SU-DHL-6 (cell line): Measurements from ENCODE around the gene RAB3C.

Experiments
- H2AFZ ChIP-seq: fragments of 200-600 bp; sonication (generic); 2 replicates; pipeline ENCODE4 v1.6.1; 2014; ENCODE audit warnings: low read depth, mild to moderate bottlenecking, moderate library complexity, mixed read lengths, antibody characterized with exemption, low read length; ENCODE audit not compliant: severe bottlenecking
- H3F3A ChIP-seq: fragments of 200-600 bp; shearing (Covaris generic); 2 replicates; pipeline ENCODE4 v1.6.0; 2016; ENCODE audit warnings: antibody characterized with exemption, mild to moderate bottlenecking; ENCODE audit not compliant: insufficient read depth
- H3K27ac ChIP-seq: fragments of 200-600 bp; sonication (generic); 2 replicates; pipeline ENCODE4 v1.5.1; 2016; ENCODE audit warnings: low read depth, mild to moderate bottlenecking, low read length, moderate library complexity, mixed read lengths
- H3K27me3 ChIP-seq: fragments of 200-600 bp; sonication (generic), shearing (Covaris generic); 2 replicates; pipeline ENCODE4 v1.6.0; 2014; ENCODE audit warnings: mild to moderate bottlenecking, low read length
- H3K36me3 ChIP-seq: fragments of 200-600 bp; sonication (generic); 2 replicates; pipeline ENCODE4 v1.6.1; 2014; ENCODE audit warnings: mild to moderate bottlenecking, low read length, mixed read lengths
- H3K4me2 ChIP-seq: fragments of 300-600, 200-600 bp; shearing (Covaris generic), sonication (generic); 2 replicates; pipeline ENCODE4 v1.6.0; 2014; ENCODE audit warnings: low read length, low read depth, mild to moderate bottlenecking; ENCODE audit not compliant: poor library complexity, severe bottlenecking
- H3K4me3 ChIP-seq: fragments of 200-600 bp; sonication (generic); 2 replicates; pipeline ENCODE4 v1.5.1; 2014; ENCODE audit warnings: antibody characterized with exemption, low read length, mild to moderate bottlenecking, mixed read lengths; ENCODE audit not compliant: insufficient read depth, poor library complexity, severe bottlenecking
- H3K79me2 ChIP-seq: fragments of 200-600 bp; sonication (generic); 2 replicates; pipeline ENCODE4 v1.6.1; 2014; ENCODE audit warnings: mild to moderate bottlenecking, low read length, moderate library complexity; ENCODE audit not compliant: insufficient read depth
- H3K9ac ChIP-seq: fragments of 200-600 bp; sonication (generic); 2 replicates; pipeline ENCODE4 v1.7.0; 2014; ENCODE audit warnings: mild to moderate bottlenecking, low read length
- H3K9me2 ChIP-seq: fragments of 200-600 bp; sonication (generic); replicated peaks from 2 replicates; pipeline ENCODE4 v1.6.1; 2014; ENCODE audit warnings: low read length; ENCODE audit not compliant: insufficient read depth
- H3K9me3 ChIP-seq: fragments of 200-600 bp; sonication (generic); 2 replicates; pipeline ENCODE4 v1.6.1; 2014; ENCODE audit warnings: low read length, mixed read lengths; ENCODE audit not compliant: insufficient read depth
- H4K20me1 ChIP-seq: fragments of 200-600 bp; sonication (generic); 2 replicates; pipeline ENCODE4 v1.6.1; 2014; ENCODE audit warnings: low read depth, mild to moderate bottlenecking, antibody characterized with exemption, low read length, moderate library complexity, mixed read lengths
- EZH2phosphoT487 ChIP-seq: fragments of 200-600 bp; sonication (generic), shearing (Covaris generic); conservative IDR thresholded peaks from 2 replicates; pipeline ENCODE4 v1.6.1; 2018; ENCODE audit warnings: mild to moderate bottlenecking, antibody characterized with exemption, low read length, moderate library complexity, mixed read lengths
- TF ChIP-seq, protein P1 (sequence below): fragments of 200-600 bp; sonication (generic); IDR thresholded peaks from one replicate; pipeline ENCODE4 v1.5.1; 2017; ENCODE audit warnings: antibody characterized with exemption, mild to moderate bottlenecking, low read length, moderate library complexity; ENCODE audit not compliant: insufficient read depth, poor library complexity, severe bottlenecking

The RAB3C gene

DNA sequence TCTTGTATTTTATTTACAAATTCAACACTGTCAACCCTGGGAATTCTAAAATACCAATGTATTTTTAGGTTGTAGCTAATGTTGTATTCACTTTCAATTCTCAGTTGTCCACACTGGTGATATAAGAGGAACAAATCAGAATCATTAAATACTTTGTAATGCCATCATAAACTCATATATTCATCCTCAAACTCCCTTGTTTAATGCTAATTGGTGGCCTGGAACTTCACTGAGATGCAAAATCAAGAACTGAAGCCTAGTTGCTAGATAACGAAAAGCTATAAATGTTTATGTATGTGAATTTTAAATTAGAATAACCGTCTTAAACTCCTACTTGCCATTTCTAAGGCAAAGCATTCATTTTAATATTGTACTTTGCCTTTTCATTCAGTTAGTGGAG lies 274.7 kb downstream of the RAB3C start:
- Histone ChIP-seq H3K9me3 (no peaks in the 10 kb centered on the region), H3K27me3 (no peaks in the 10 kb centered on the region), H3K9me2 (no peaks in the 10 kb centered on the region), H3F3A (no peaks in the 10 kb centered on the region), H3K79me2 (no peaks in the 10 kb centered on the region), H4K20me1 (no peaks in the 10 kb centered on the region), H3K4me3 (no peak overlapping the region), H3K9ac (no peak overlapping the region), H3K27ac (no peak overlapping the region), H2AFZ (no peak overlapping the region), H3K36me3 (no peaks in the 10 kb centered on the region), H3K4me2 (no peak overlapping the region)
- TF ChIP-seq, protein P1, sequence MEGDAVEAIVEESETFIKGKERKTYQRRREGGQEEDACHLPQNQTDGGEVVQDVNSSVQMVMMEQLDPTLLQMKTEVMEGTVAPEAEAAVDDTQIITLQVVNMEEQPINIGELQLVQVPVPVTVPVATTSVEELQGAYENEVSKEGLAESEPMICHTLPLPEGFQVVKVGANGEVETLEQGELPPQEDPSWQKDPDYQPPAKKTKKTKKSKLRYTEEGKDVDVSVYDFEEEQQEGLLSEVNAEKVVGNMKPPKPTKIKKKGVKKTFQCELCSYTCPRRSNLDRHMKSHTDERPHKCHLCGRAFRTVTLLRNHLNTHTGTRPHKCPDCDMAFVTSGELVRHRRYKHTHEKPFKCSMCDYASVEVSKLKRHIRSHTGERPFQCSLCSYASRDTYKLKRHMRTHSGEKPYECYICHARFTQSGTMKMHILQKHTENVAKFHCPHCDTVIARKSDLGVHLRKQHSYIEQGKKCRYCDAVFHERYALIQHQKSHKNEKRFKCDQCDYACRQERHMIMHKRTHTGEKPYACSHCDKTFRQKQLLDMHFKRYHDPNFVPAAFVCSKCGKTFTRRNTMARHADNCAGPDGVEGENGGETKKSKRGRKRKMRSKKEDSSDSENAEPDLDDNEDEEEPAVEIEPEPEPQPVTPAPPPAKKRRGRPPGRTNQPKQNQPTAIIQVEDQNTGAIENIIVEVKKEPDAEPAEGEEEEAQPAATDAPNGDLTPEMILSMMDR, result no peak
- no peak for TF ChIP-seq EZH2phosphoT487

GRCh38 chr5:58860680-58861079 lies 277.8 kb downstream of the RAB3C start:
- Histone ChIP-seq H3K36me3 (no peaks in the 10 kb centered on the region), H3K9me3 (no peaks in the 10 kb centered on the region), H3F3A (no peaks in the 10 kb centered on the region), H3K9me2 (no peaks in the 10 kb centered on the region), H3K79me2 (no peaks in the 10 kb centered on the region), H3K9ac (no peak overlapping the region), H3K4me2 (no peak overlapping the region), H2AFZ (no peak overlapping the region), H3K27me3 (no peaks in the 10 kb centered on the region), H3K4me3 (no peak overlapping the region), H3K27ac (no peak overlapping the region), H4K20me1 (no peaks in the 10 kb centered on the region)
- TF ChIP-seq, protein P1, result no peak
- no peak for TF ChIP-seq EZH2phosphoT487

GRCh38 chr5:58868931-58869330 lies 286.1 kb downstream of the RAB3C start:
- H3K27me3 ChIP-seq, result no peaks in the 10 kb centered on the region
- no peaks in the 10 kb centered on the region for H3K36me3 ChIP-seq
- TF ChIP-seq, protein P1, result no peak
- TF ChIP-seq EZH2phosphoT487, result no peak
- no peaks in the 10 kb centered on the region for H3K79me2 ChIP-seq
- no peaks in the 10 kb centered on the region for H3K9me3 ChIP-seq
- H2AFZ ChIP-seq, result no peak overlapping the region
- H3K27ac ChIP-seq, result no peak overlapping the region
- H3K4me3 ChIP-seq, result no peak overlapping the region
- no peak overlapping the region for H3K4me2 ChIP-seq
- H3K9ac ChIP-seq, result no peak overlapping the region
- no peaks in the 10 kb centered on the region for H3K9me2 ChIP-seq
- H3F3A ChIP-seq, result no peaks in the 10 kb centered on the region
- H4K20me1 ChIP-seq, result no peaks in the 10 kb centered on the region
